IMR-90 (cell line): ENCODE data around the gene FGF3. TPM values are rescaled to one million over a fixed set of nuclear protein-coding genes. Genes with fewer than 3 reads are reported as not detected.

Experiments
- ATAC-seq: fragments of 200-7000 bp; cut with Tn5 transposase; 2 replicates; pipeline ENCODE4 v1.9.1; 2020; ENCODE audit warnings: low read depth, mild to moderate bottlenecking, moderate library complexity
- BruUV-seq: library from RNA; stranded (reverse); fragments of 400-500 nt; replicated peaks from 2 replicates; lab custom pipeline; 2021; lab: Mats Ljungman, UMichigan
- CTCF ChIA-PET: fragments of 300-600 bp; formaldehyde crosslinking; extraction: SDS; loops from one replicate; lab custom pipeline; 2021; ENCODE audit warnings: antibody characterized with exemption; lab: Yijun Ruan, JAX
- POLR2A ChIA-PET: fragments of 300-600 bp; sonication (Branson Sonifier 250); formaldehyde crosslinking; loops from one replicate; lab custom pipeline; 2022; ENCODE audit warnings: antibody characterized with exemption; ENCODE audit not compliant: unreplicated experiment; lab: Charles Lee
- DNase-seq: peaks from one replicate; pipeline ENCODE4 v3.0.0; 2013
- H2AFZ ChIP-seq: replicated peaks from 2 replicates; pipeline ENCODE3; 2013; ENCODE audit warnings: low read length, mild to moderate bottlenecking; ENCODE audit not compliant: poor library complexity
- H2AK5ac ChIP-seq: 2 replicates; pipeline ENCODE4 v1.6.1; 2013; ENCODE audit warnings: low read depth, low read length, inconsistent platforms
- H2AK9ac ChIP-seq: replicated peaks from 2 replicates; pipeline ENCODE3; 2013; ENCODE audit warnings: mild to moderate bottlenecking, low read depth, low read length, moderate library complexity; ENCODE audit not compliant: poor library complexity
- H2BK120ac ChIP-seq: 2 replicates; pipeline ENCODE4 v1.6.1; 2013; ENCODE audit warnings: low read depth, low read length, inconsistent platforms
- H2BK15ac ChIP-seq: 3 replicates; pipeline ENCODE4 v1.6.1; 2013; ENCODE audit warnings: low read depth, low read length, inconsistent platforms
- H2BK20ac ChIP-seq: 2 replicates; pipeline ENCODE4 v1.6.1; 2013; ENCODE audit warnings: low read depth, mild to moderate bottlenecking, inconsistent platforms, low read length, moderate library complexity
- H2BK5ac ChIP-seq: 2 replicates; pipeline ENCODE4 v1.6.1; 2013; ENCODE audit warnings: mild to moderate bottlenecking, low read depth, low read length, inconsistent platforms; ENCODE audit not compliant: poor library complexity, severe bottlenecking
- H3K14ac ChIP-seq: replicated peaks from 2 replicates; pipeline ENCODE4 v1.6.1; 2013; ENCODE audit warnings: low read depth, low read length, inconsistent platforms
- H3K18ac ChIP-seq: 2 replicates; pipeline ENCODE4 v1.6.1; 2013; ENCODE audit warnings: low read depth, low read length, control low read depth
- H3K23ac ChIP-seq: 2 replicates; pipeline ENCODE4 v1.6.1; 2013; ENCODE audit warnings: low read depth, low read length, inconsistent platforms
- H3K27ac ChIP-seq: 2 replicates; pipeline ENCODE4 v1.5.1; 2013; ENCODE audit warnings: mild to moderate bottlenecking, control low read depth, low read length; ENCODE audit not compliant: insufficient read depth
- H3K27me3 ChIP-seq: 2 replicates; pipeline ENCODE4 v1.6.1; 2013; ENCODE audit warnings: low read length; ENCODE audit not compliant: control insufficient read depth, insufficient read depth
- H3K36me3 ChIP-seq: 2 replicates; pipeline ENCODE4 v1.6.1; 2013; ENCODE audit warnings: low read length, mixed read lengths; ENCODE audit not compliant: control insufficient read depth, insufficient read depth
- H3K4ac ChIP-seq: 2 replicates; pipeline ENCODE4 v1.6.1; 2013; ENCODE audit warnings: low read depth, low read length, inconsistent platforms
- H3K4me1 ChIP-seq: 2 replicates; pipeline ENCODE4 v1.6.1; 2013; ENCODE audit warnings: low read length, mixed read lengths; ENCODE audit not compliant: control insufficient read depth, insufficient read depth
- H3K4me2 ChIP-seq: 2 replicates; pipeline ENCODE4 v1.6.1; 2013; ENCODE audit warnings: low read depth, mild to moderate bottlenecking, control low read depth, low read length, moderate library complexity
- H3K4me3 ChIP-seq: 2 replicates; pipeline ENCODE4 v1.5.1; 2013; ENCODE audit warnings: low read depth, mild to moderate bottlenecking, control low read depth, low read length, moderate library complexity; ENCODE audit not compliant: insufficient read depth
- H3K56ac ChIP-seq: 2 replicates; pipeline ENCODE4 v1.6.1; 2013; ENCODE audit warnings: low read length, inconsistent platforms; ENCODE audit not compliant: insufficient read depth; ENCODE audit errors: extremely low read depth
- H3K79me1 ChIP-seq, 2 experiments: 2 replicates each; pipeline ENCODE4 v1.6.1; 2013; ENCODE audit warnings: low read length in 2 of 2, inconsistent platforms in 1 of 2, low read depth in 1 of 2
- H3K9ac ChIP-seq: 2 replicates; pipeline ENCODE4 v1.6.1; 2013; ENCODE audit warnings: low read depth, low read length, control low read depth
- H3K9me1 ChIP-seq: 2 replicates; pipeline ENCODE4 v1.6.1; 2013; ENCODE audit warnings: low read length, inconsistent platforms; ENCODE audit not compliant: insufficient read depth
- H3K9me3 ChIP-seq: 2 replicates; pipeline ENCODE4 v1.6.1; 2013; ENCODE audit warnings: low read length; ENCODE audit not compliant: control insufficient read depth, insufficient read depth
- H4K20me1 ChIP-seq: 2 replicates; pipeline ENCODE4 v1.6.1; 2013; ENCODE audit warnings: low read length, inconsistent platforms; ENCODE audit not compliant: insufficient read depth
- H4K5ac ChIP-seq: 2 replicates; pipeline ENCODE4 v1.6.1; 2013; ENCODE audit warnings: mild to moderate bottlenecking, low read depth, low read length, control low read depth
- H4K8ac ChIP-seq, 2 experiments: 2 replicates each; pipeline ENCODE4 v1.6.1; 2013; ENCODE audit warnings: low read depth in 2 of 2, low read length in 2 of 2, control low read depth in 1 of 2, inconsistent platforms in 1 of 2
- H4K91ac ChIP-seq: 2 replicates; pipeline ENCODE4 v1.6.1; 2013; ENCODE audit warnings: low read depth, low read length, inconsistent platforms; ENCODE audit not compliant: insufficient read depth
- BHLHE40 ChIP-seq: fragments of 150-350 bp; IDR thresholded peaks from 2 replicates; pipeline ENCODE4 v1.6.1; 2016; ENCODE audit warnings: mild to moderate bottlenecking, low read depth, low read length
- CHD1 ChIP-seq: IDR thresholded peaks from 2 replicates; pipeline ENCODE4 v1.6.1; 2012; ENCODE audit warnings: low read depth, low read length, improper control_type of control experiment
- ELK1 ChIP-seq: fragments of 150-350 bp; IDR thresholded peaks from 2 replicates; pipeline ENCODE4 v1.6.1; 2016; ENCODE audit warnings: low read depth, mild to moderate bottlenecking, low read length, moderate library complexity, borderline replicate concordance
- FOS ChIP-seq: fragments of 150-350 bp; IDR thresholded peaks from 2 replicates; pipeline ENCODE4 v1.6.1; 2016; ENCODE audit warnings: low read depth, low read length
- MAFK ChIP-seq: IDR thresholded peaks from 2 replicates; pipeline ENCODE4 v1.6.1; 2012; ENCODE audit warnings: low read depth, low read length, improper control_type of control experiment
- MAZ ChIP-seq: IDR thresholded peaks from 2 replicates; pipeline ENCODE4 v1.6.1; 2012; ENCODE audit warnings: low read depth, mild to moderate bottlenecking, low read length, improper control_type of control experiment, moderate library complexity, borderline replicate concordance
- MXI1 ChIP-seq: IDR thresholded peaks from 2 replicates; pipeline ENCODE4 v1.6.1; 2012; ENCODE audit warnings: low read depth, mild to moderate bottlenecking, low read length, moderate library complexity, borderline replicate concordance
- NFE2L2 ChIP-seq: fragments of 150-350 bp; IDR thresholded peaks from 2 replicates; pipeline ENCODE4 v1.6.1; 2016; ENCODE audit warnings: low read depth, mild to moderate bottlenecking, low read length
- POLR2A ChIP-seq: IDR thresholded peaks from 2 replicates; pipeline ENCODE4 v1.6.1; 2012; ENCODE audit warnings: mild to moderate bottlenecking, low read depth, low read length
- RAD21 ChIP-seq: IDR thresholded peaks from 2 replicates; pipeline ENCODE4 v1.6.1; 2012; ENCODE audit warnings: low read length, improper control_type of control experiment
- SMC3 ChIP-seq: fragments of 150-350 bp; IDR thresholded peaks from 2 replicates; pipeline ENCODE4 v1.6.1; 2016; ENCODE audit warnings: low read depth, mild to moderate bottlenecking, antibody characterized with exemption, low read length, moderate library complexity
- USF2 ChIP-seq: fragments of 150-350 bp; IDR thresholded peaks from 2 replicates; pipeline ENCODE4 v1.6.1; 2017; ENCODE audit warnings: mild to moderate bottlenecking, antibody characterized with exemption, low read length, low read depth
- WGBS, 2 experiments: methylation state at CpG; one replicate each; pipeline versions ENCODE4 v1.1.5 to v1.1.7; 2013; ENCODE audit warnings: missing lambda C conversion rate in 2 of 2; ENCODE audit not compliant: insufficient read length in 1 of 2; ENCODE audit errors: extremely low coverage in 2 of 2; 5-methylcytosine and 5-hydroxymethylcytosine counted together
- dilution Hi-C: fragments of 300-500 bp; cut with HindIII; formaldehyde crosslinking; loops from one replicate; pipeline ENCODE4 v1.14.3; 2018; ENCODE audit warnings: low sequenced_read_pairs; ENCODE audit not compliant: unreplicated experiment
- in situ Hi-C: fragments of 300-500 bp; cut with MboI; formaldehyde crosslinking; loops from 3 replicates; pipeline ENCODE4 v1.14.3; 2019; ENCODE audit warnings: low sequenced_read_pairs, inconsistent platforms, mixed read lengths
- intact Hi-C: fragments of 100-400 bp; cut with micrococcal nuclease; formaldehyde crosslinking; loops from 2 replicates; pipeline ENCODE4 v1.10.0; 2022
- polyA plus RNA-seq, 3 experiments: library from polyadenylated mRNA; depleted of rRNA; stranded (reverse); fragments of >200 nt; gene quantifications; 2 replicates each; pipeline ENCODE4 v1.2.3, GENCODE V29; 2012; ENCODE audit warnings: low replicate concordance in 1 of 3
- total RNA-seq: library from RNA; depleted of rRNA; stranded (reverse); fragments of >200 nt; gene quantifications from 2 replicates; pipeline ENCODE4 v1.2.3, GENCODE V29; 2012

The FGF3 gene
- total and polyA plus RNA-seq, 2 of the 4 experiments (the other 2 are of a cell fraction), result not detected

- WGBS, 2 experiments, result 83% methylated on average over 1 of the region's 8 CpGs; no CpG with 5 or more reads in 1 of the 2 experiments
- POLR2A ChIA-PET, result no interaction called here
- in situ Hi-C loops, result no loop called here
These were observed 6.7 kb upstream of the FGF3 start for GRCh38 chr11:69825941-69826340.

More at GRCh38 chr11:69825941-69826340, 6.7 kb upstream of the FGF3 start:
- Histone ChIP-seq H3K56ac (no peak overlapping the region), H4K5ac (no peak overlapping the region), H3K36me3 (no peaks in the 10 kb centered on the region), H3K9me1 (no peaks in the 10 kb centered on the region), H3K4me3 (no peak overlapping the region), H2BK20ac (no peak overlapping the region), H3K9me3 (peaks cover 7% of the 10 kb centered on the region), H2BK120ac (no peak overlapping the region), H3K18ac (no peak overlapping the region), H2BK5ac (no peak overlapping the region), H3K27me3 (peaks cover 67% of the 10 kb centered on the region), H2BK15ac (no peak overlapping the region), H2AK9ac (no peak overlapping the region), H3K79me1 (no peaks in the 10 kb centered on the region), H3K4me1 (no peaks in the 10 kb centered on the region), H4K8ac (no peak overlapping the region), H3K14ac (no peak overlapping the region), H3K27ac (no peak overlapping the region), H4K20me1 (no peaks in the 10 kb centered on the region), H3K4ac (no peak overlapping the region), H2AFZ (no peak overlapping the region), H3K9ac (no peak overlapping the region), H3K23ac (no peak overlapping the region), H3K4me2 (no peak overlapping the region), H4K91ac (no peak overlapping the region), H2AK5ac (no peak overlapping the region)
- no peak for TF ChIP-seq MAFK
- no peak for TF ChIP-seq BHLHE40
- TF ChIP-seq RAD21, result no peak
- no peak for TF ChIP-seq POLR2A
- no peak for TF ChIP-seq MXI1
- TF ChIP-seq ELK1, result no peak
- no peak for TF ChIP-seq USF2
- TF ChIP-seq MAZ, result no peak
- no peak for TF ChIP-seq FOS
- TF ChIP-seq CHD1, result no peak
- no peak for TF ChIP-seq SMC3
- TF ChIP-seq NFE2L2, result no peak
- intact Hi-C loops (no loop called here), dilution Hi-C loops (no loop called here)
- CTCF ChIA-PET, result no interaction called here
- no peak for ATAC-seq
- no peak for DNase-seq
- BruUV-seq, result no TSS peak
